Cardiac muscle cell (in vitro differentiated cells and primary cell): Measurements from ENCODE around the gene PROSER2. TPM values are rescaled to one million over a fixed set of nuclear protein-coding genes. Genes with fewer than 3 reads are reported as not detected.
A peak's percentile ranks its signal among the peaks of the same experiment; 100 is the strongest.

ENCODE experiments used
- DNase-seq, 2 donors: peaks; one replicate each; pipeline versions ENCODE4 v3.0.0 to v3.0.0-alpha.2; 2010 to 2017; ENCODE audit warnings: low read depth in 1 of 2, low spot score in 1 of 2
- H3K27ac ChIP-seq: fragments of 200-600 bp; sonication (generic); 2 replicates; pipeline ENCODE4 v1.5.1; 2016
- H3K27me3 ChIP-seq: fragments of 200-600 bp; sonication (generic); 2 replicates; pipeline ENCODE4 v1.6.0; 2016; ENCODE audit warnings: control low read depth
- H3K36me3 ChIP-seq: fragments of 200-600 bp; sonication (generic); 2 replicates; pipeline ENCODE4 v1.5.1; 2016; ENCODE audit warnings: control low read depth
- H3K4me1 ChIP-seq: fragments of 200-600 bp; sonication (generic); 2 replicates; pipeline ENCODE4 v1.8.1; 2017; ENCODE audit warnings: low read depth, mild to moderate bottlenecking, mixed run types
- H3K4me3 ChIP-seq: fragments of 200-600 bp; sonication (generic); 2 replicates; pipeline ENCODE4 v1.5.1; 2016; ENCODE audit warnings: mild to moderate bottlenecking
- H3K9me3 ChIP-seq: fragments of 200-600 bp; sonication (generic); 2 replicates; pipeline ENCODE4 v1.5.1; 2017; ENCODE audit warnings: low read depth, mild to moderate bottlenecking, control low read depth
- CTCF ChIP-seq: IDR thresholded peaks from 2 replicates; pipeline ENCODE4 v1.5.1; 2012; ENCODE audit warnings: low read depth, mild to moderate bottlenecking, low read length
- polyA plus RNA-seq: library from polyadenylated mRNA; unstranded; fragments of >200 nt; fragmentation: Nextera tagmentation; extraction: Ambion mirVana; gene quantifications from 2 replicates; pipeline ENCODE4 v1.2.1, GENCODE V29; 2016
- total RNA-seq: library from RNA; depleted of rRNA; stranded (reverse); fragments of >200 nt; gene quantifications from 2 replicates; pipeline ENCODE4 v1.2.3, GENCODE V29; 2016

Gene PROSER2
- total and polyA plus RNA-seq, 2 experiments from 2014 or later, result 11.4 to 20.7 TPM

DNA sequence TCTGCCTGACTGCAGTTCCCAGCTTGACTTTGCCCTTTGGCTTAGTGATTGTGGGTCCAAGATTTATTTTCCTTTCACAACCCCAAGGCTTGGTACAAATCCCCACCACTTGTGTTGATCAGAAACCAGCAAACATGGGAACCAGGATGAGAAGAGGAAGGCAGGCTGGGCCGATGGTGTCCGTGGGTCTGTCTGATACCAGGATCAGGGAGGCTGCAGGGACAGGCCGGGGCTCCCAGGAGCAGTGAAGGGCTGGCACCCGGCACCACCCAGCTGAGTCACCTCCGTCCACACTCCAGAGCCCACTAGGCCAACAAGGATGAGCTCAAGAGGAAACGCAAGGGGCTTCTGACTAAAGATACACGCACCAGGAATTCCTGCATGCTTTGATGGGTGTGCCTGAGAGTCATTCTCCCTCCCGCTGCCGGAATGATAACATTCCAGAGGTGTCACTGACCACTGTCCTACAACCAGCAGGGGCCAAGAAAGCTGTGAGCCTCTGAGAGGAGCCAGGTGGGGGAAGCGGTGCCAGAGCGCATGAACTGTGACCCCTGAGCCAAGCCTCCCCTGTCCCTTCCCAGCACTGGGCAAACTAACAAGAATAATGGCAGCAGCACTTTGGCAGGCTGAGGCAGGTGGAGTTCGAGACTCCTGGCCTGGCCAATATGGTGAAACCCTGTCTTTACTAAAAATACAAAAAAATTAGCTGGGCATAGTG, 29.2 kb upstream of the PROSER2 start:
- Histone ChIP-seq H3K27me3 (no peaks in the 10 kb centered on the region), H3K27ac (no peak overlapping the region), H3K4me3 (no peak overlapping the region), H3K4me1 (no peaks in the 10 kb centered on the region), H3K9me3 (no peaks in the 10 kb centered on the region), H3K36me3 (no peaks in the 10 kb centered on the region)
- TF ChIP-seq CTCF, result no peak
- peak; percentile 15 to 26 for DNase-seq

DNA sequence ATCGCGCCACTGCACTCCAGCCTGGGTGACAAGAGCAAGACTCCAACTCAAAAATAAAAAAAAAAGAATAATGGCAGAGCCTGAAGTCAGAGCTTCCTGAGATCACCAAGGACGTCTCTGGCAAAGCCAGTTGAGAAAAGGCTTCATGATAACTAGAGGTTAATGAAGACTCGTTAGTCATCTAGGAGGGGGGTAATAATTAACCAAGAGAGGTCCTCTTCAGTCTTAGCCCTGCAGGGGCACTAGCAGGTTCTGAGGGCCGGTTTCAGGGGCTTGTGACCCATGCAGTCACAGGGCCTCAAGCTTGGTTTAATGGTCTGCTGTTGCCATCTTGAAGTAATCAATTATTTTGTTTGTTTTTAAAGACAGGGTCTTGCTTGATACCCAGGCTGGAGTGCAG, 28.6 kb upstream of the PROSER2 start:
- TF ChIP-seq CTCF, result no peak
- no peaks in the 10 kb centered on the region for H3K27me3 ChIP-seq
- H3K4me3 ChIP-seq, result no peak overlapping the region
- no peaks in the 10 kb centered on the region for H3K4me1 ChIP-seq
- H3K36me3 ChIP-seq, result no peaks in the 10 kb centered on the region
- DNase-seq, result no peak
- no peak overlapping the region for H3K27ac ChIP-seq
- no peaks in the 10 kb centered on the region for H3K9me3 ChIP-seq

- H3K9me3 ChIP-seq, result no peaks in the 10 kb centered on the region
- no peaks in the 10 kb centered on the region for H3K4me1 ChIP-seq
- no peaks in the 10 kb centered on the region for H3K36me3 ChIP-seq
- no peak overlapping the region for H3K4me3 ChIP-seq
- no peak overlapping the region for H3K27ac ChIP-seq
- H3K27me3 ChIP-seq, result no peaks in the 10 kb centered on the region
- DNase-seq, result no peak
- TF ChIP-seq CTCF, result no peak
Observed at GRCh38 chr10:11795101-11795920, 27.8 kb upstream of the PROSER2 start.

GRCh38 chr10:11796474-11796873, 26.7 kb upstream of the PROSER2 start:
- H3K9me3 ChIP-seq, result no peaks in the 10 kb centered on the region
- no peaks in the 10 kb centered on the region for H3K36me3 ChIP-seq
- H3K4me3 ChIP-seq, result no peak overlapping the region
- H3K27ac ChIP-seq, result no peak overlapping the region
- H3K27me3 ChIP-seq, result no peaks in the 10 kb centered on the region
- peak in 1 of 2 donors; percentile 18 for DNase-seq
- no peaks in the 10 kb centered on the region for H3K4me1 ChIP-seq
- no peak for TF ChIP-seq CTCF

GRCh38 chr10:11797281-11797680, 25.9 kb upstream of the PROSER2 start:
- no peak for TF ChIP-seq CTCF
- no peak overlapping the region for H3K27ac ChIP-seq
- H3K36me3 ChIP-seq, result no peaks in the 10 kb centered on the region
- no peak for DNase-seq
- no peaks in the 10 kb centered on the region for H3K9me3 ChIP-seq
- H3K4me1 ChIP-seq, result no peaks in the 10 kb centered on the region
- H3K4me3 ChIP-seq, result no peak overlapping the region
- no peaks in the 10 kb centered on the region for H3K27me3 ChIP-seq
